H1 (cell line): Measurements from ENCODE around the gene TARP.

Experiments
- CHD7 ChIP-seq: fragments of 300-600 bp; sonication (generic); IDR thresholded peaks from 2 replicates; pipeline ENCODE4 v1.7.1; 2012; ENCODE audit warnings: low read length, moderate library complexity, mild to moderate bottlenecking, inconsistent platforms; ENCODE audit not compliant: insufficient replicate concordance
- RNF2 ChIP-seq: fragments of 200-900, 300-1000 bp; sonication (generic); IDR thresholded peaks from 2 replicates; pipeline ENCODE4 v1.7.1; 2016; ENCODE audit warnings: borderline replicate concordance, low read depth, mild to moderate bottlenecking, antibody characterized with exemption, low read length; ENCODE audit not compliant: poor library complexity, severe bottlenecking; ENCODE audit errors: missing control alignments
- TCF12 ChIP-seq: IDR thresholded peaks from 2 replicates; pipeline ENCODE4 v1.6.1; 2011; ENCODE audit warnings: low read depth, mild to moderate bottlenecking, low read length

TARP gene

GRCh38 chr7:38215735-38216670 lies 57.4 kb downstream of the TARP start (continued):
- no peak for TF ChIP-seq CHD7
- TF ChIP-seq TCF12: peak; percentile 54; the same call in 1 of the 2 replicates
- TF ChIP-seq RNF2: no peak
